ENCODE measurements around the gene PROK1. TPM values are rescaled to one million over a fixed set of nuclear protein-coding genes. Genes with fewer than 3 reads are reported as not detected.
"Not testable (repeated sequence)": the region's sequence is repeated elsewhere in the genome, so short reads cannot be mapped to it uniquely, and the experiment has no call there.

Gene PROK1
- total RNA-seq, 4 donors from 2014 or later: 0.35 to 2.3 TPM; not detected in 2

- Histone ChIP-seq H3K27me3 (no peaks in the 10 kb centered on the region), H3K4me3 (peak overlapping the region in 2 of 4 donors; percentile 91 to 100), H3K27ac (peak overlapping the region in 2 of 4 donors; percentile 97 to 99), H3K36me3 (peaks cover 2 to 23% (median 16%) of the 10 kb centered on the region in 3 donors), H3K4me1 (peaks cover 4 to 36% (median 15%) of the 10 kb centered on the region in 3 donors), H3K9me3 (no peaks in the 10 kb centered on the region)
- 83 to 87% methylated on average over 8 of the region's 8 CpGs for WGBS, 2 donors
- no peak for DNase-seq
- TF ChIP-seq CTCF (IDR thresholded peaks at IDR 0.05) (no peak), POLR2A (IDR thresholded peaks at IDR 0.05) (no peak)
- intact Hi-C loops (cut with DNase I): loop anchor here (5.0 kb wide), 1 partner anchor 71 kb away; the partner anchor contains the start of gene RBM15
Observed at GRCh38 chr1:110408488-110408887, 42.5 kb upstream of the PROK1 start.

- no peak for TF ChIP-seq CTCF (IDR thresholded peaks at IDR 0.05)
- TF ChIP-seq POLR2A (IDR thresholded peaks at IDR 0.05): no peak
- Histone ChIP-seq H3K9me3 (no peaks in the 10 kb centered on the region), H3K4me1 (peaks cover 4 to 36% (median 15%) of the 10 kb centered on the region in 3 donors), H3K27me3 (no peaks in the 10 kb centered on the region), H3K4me3 (no peak overlapping the region), H3K27ac (no peak overlapping the region), H3K36me3 (peaks cover 0 to 15% (median 8%) of the 10 kb centered on the region in 3 donors)
- 93 to 94% methylated on average over 6 of the region's 6 CpGs for WGBS, 2 donors
- intact Hi-C loops (cut with DNase I): loop anchor here (5.0 kb wide), 1 partner anchor 72 kb away; the partner anchor contains the start of gene RBM15
- DNase-seq: no peak
Observed at GRCh38 chr1:110409316-110409715, 41.6 kb upstream of the PROK1 start.

- WGBS, 2 donors: 86 to 88% methylated on average over 3 to 7 of the region's 7 CpGs
- TF ChIP-seq CTCF (IDR thresholded peaks at IDR 0.05) (no peak), POLR2A (IDR thresholded peaks at IDR 0.05) (no peak)
- Histone ChIP-seq H3K36me3 (no peaks in the 10 kb centered on the region), H3K9me3 (no peaks in the 10 kb centered on the region), H3K4me1 (peaks cover 4 to 18% (median 9%) of the 10 kb centered on the region in 3 donors), H3K4me3 (no peak overlapping the region), H3K27ac (no peak overlapping the region), H3K27me3 (no peaks in the 10 kb centered on the region)
- no peak for DNase-seq
- intact Hi-C loops (cut with DNase I): loop anchor here (5.0 kb wide), 1 partner anchor 46 kb away; no protein-coding TSS in a partner anchor
Observed at GRCh38 chr1:110411173-110411735, 39.7 kb upstream of the PROK1 start.

GRCh38 chr1:110412576-110412975, 38.4 kb upstream of the PROK1 start:
- Histone ChIP-seq H3K36me3 (no peaks in the 10 kb centered on the region), H3K4me1 (peaks cover 0 to 11% (median 5%) of the 10 kb centered on the region in 3 donors), H3K4me3 (no peak overlapping the region), H3K9me3 (no peaks in the 10 kb centered on the region), H3K27ac (no peak overlapping the region), H3K27me3 (no peaks in the 10 kb centered on the region)
- TF ChIP-seq CTCF (IDR thresholded peaks at IDR 0.05) (peak in 5 of 6 experiments; percentile 70 to 85 (median 78)), POLR2A (IDR thresholded peaks at IDR 0.05) (no peak)
- 17 to 23% methylated on average over 4 of the region's 4 CpGs for WGBS, 2 donors
- intact Hi-C loops (cut with DNase I): loop anchor here (2.0 to 5.0 kb wide), 2 partner anchors 45 to 84 kb away; no protein-coding TSS in a partner anchor
- DNase-seq: no peak

GRCh38 chr1:110413045-110413444, 37.9 kb upstream of the PROK1 start:
- intact Hi-C loops (cut with DNase I): loop anchor here (2.0 to 5.0 kb wide), 2 partner anchors 44 to 84 kb away; no protein-coding TSS in a partner anchor
- H3K27me3 ChIP-seq, DNase-seq, H3K9me3 ChIP-seq, H3K27ac ChIP-seq, H3K4me3 ChIP-seq, H3K4me1 ChIP-seq, H3K36me3 ChIP-seq: not testable (repeated sequence)
- WGBS, 2 donors: 82 to 83% methylated on average over 1 of the region's 1 CpG
